Measurements from ENCODE around the gene KHDRBS2.

Gene KHDRBS2

GRCh38 chr6:62009445-62009844 lies 276.6 kb downstream of the KHDRBS2 start:
- no peak for DNase-seq

GRCh38 chr6:61989616-61990015 lies 296.4 kb downstream of the KHDRBS2 start:
- no peak for DNase-seq

- DNase-seq = no peak
Measured at GRCh38 chr6:61980622-61981021, 305.4 kb downstream of the KHDRBS2 start.

DNA sequence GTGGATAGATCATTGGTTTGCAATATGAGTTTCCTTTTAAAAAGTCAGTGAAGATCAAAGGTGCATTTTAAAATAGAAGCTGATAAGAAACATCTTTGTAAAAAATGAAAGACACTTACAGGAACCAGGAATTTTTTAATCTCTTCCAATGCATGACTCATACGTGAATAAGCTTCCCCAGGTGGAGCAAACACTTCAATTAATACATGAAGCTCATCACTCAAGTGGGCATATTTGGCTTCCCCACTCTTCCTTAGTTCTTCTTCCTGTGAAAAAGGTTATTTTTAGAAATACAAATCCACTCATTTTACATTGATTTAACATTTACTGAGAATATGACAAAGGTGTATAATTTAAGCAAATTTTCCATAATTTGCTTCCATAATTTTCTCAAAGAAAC lies 308.1 kb downstream of the KHDRBS2 start:
- no peak for DNase-seq

DNA sequence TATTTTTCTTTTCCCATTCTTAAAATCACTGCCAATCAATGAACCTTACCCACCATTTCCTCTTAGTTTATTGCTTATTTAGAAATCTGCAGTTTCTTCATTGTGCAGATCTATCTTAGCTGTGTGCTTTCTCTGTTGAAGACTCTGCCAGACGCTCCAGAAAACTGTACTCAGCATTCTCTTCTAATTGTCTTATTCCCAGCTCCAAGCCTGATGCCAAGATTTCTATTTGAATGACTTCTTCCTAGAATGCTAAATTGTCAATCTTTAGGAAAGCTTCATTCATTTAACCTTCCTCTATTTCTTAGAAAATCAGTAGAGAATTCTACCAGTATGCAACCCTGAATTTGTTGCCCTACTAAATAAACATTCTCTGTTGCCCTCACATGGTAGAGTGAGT lies 308.9 kb downstream of the KHDRBS2 start:
- DNase-seq = no peak

GRCh38 chr6:61959196-61959595 lies 326.8 kb downstream of the KHDRBS2 start:
- no peak for DNase-seq

- DNase-seq = no peak
Measured at GRCh38 chr6:61953851-61954250, 332.2 kb downstream of the KHDRBS2 start.

- DNase-seq = no peak
Measured at GRCh38 chr6:61951586-61951985, 334.4 kb downstream of the KHDRBS2 start.

GRCh38 chr6:61950811-61951210 lies 335.2 kb downstream of the KHDRBS2 start:
- no peak for DNase-seq

- DNase-seq = no peak
Measured at GRCh38 chr6:61949971-61950370, 336.1 kb downstream of the KHDRBS2 start.

DNA sequence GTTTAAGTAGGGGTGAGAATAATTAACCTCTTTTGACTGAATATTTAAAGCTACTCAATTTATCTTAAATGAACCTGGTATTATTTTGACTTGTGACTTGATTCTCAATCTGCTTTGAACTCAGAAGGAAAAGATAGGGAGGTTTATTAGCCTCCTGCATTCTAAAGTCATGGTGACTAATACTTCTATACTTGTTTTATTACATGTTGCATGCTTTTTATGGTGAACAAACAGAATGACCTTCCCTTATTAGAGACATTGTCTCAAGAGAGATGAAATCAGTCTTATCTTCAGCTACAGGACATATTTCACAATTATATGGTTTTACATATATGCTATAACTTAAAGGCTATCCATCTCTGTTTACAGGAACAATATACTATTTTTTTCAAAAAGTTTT lies 336.9 kb downstream of the KHDRBS2 start:
- DNase-seq = no peak

DNA sequence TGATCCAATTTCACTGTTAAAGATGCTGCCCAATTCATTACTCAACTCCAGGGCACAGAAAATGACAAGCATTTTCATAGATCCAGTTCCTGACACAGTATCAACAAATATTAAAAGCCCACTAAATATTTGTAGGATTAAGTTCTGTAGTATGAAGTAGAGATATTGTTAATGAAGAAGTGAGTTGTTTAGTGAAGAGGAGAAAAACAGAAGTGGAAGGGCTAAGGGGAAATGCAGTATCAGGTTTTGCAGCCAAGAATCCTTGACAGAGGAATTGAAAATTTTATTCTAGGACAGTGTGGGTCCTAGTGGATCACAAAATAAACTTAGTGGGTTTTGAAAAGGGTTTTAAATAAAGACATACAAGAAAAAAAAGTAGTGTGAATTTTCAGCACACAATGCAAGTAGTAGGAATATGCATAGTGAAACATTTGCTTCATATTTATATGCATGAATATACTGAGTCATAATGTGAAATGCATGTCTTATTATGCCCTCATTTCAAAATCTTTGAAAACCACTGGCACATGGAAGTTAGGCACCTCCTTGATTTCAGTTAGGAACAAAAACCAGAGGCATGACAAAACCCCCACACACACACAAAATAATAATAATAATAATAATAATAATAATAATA lies 338.6 kb downstream of the KHDRBS2 start:
- no peak for DNase-seq

GRCh38 chr6:61940919-61941318 lies 345.1 kb downstream of the KHDRBS2 start:
- DNase-seq = no peak

GRCh38 chr6:61935242-61935846 lies 350.7 kb downstream of the KHDRBS2 start:
- no peak for DNase-seq

GRCh38 chr6:61909486-61909885 lies 376.5 kb downstream of the KHDRBS2 start:
- no peak for DNase-seq

DNA sequence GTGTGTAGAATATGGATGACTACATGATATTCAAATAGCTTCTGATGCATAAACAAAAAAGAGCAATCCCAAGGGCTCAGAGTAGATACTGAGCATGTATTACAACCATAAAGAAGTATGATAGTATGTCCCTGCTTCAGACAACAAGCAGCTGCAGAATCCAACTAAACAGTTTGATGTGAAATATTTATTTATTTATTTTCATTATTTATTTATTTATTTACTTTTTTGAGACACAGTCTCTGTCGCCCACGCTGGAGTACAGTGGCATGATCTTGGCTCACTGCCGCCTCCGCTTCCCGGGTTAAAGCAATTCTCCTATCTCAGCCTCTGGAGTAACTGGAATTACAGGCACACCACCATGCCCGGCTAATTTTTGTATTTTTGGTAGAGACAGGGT lies 384.3 kb downstream of the KHDRBS2 start:
- no peak for DNase-seq

DNA sequence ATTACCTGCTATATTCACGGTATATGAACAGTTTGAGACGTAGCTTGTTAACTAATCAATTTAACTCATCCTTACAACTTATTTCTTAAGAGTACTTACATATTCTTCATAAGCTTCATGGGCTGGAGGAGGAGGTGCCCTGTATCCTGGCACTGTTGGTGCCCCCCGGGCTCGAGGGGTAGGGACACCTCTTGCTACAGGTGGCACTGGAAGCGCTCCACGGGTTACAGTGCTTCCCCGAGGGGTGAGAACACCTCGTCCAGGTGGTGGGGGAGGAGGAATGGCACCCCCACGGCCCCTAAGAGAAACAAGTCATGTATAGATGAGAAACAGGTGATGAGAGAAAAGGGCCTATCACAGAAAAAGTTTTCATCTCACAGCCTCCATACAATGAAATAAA lies 391.5 kb downstream of the KHDRBS2 start:
- no peak for DNase-seq

- no peak for DNase-seq
Measured at GRCh38 chr6:61887423-61887822, 398.6 kb downstream of the KHDRBS2 start.

- no peak for DNase-seq
Measured at GRCh38 chr6:61886608-61887259, 399.3 kb downstream of the KHDRBS2 start.

DNA sequence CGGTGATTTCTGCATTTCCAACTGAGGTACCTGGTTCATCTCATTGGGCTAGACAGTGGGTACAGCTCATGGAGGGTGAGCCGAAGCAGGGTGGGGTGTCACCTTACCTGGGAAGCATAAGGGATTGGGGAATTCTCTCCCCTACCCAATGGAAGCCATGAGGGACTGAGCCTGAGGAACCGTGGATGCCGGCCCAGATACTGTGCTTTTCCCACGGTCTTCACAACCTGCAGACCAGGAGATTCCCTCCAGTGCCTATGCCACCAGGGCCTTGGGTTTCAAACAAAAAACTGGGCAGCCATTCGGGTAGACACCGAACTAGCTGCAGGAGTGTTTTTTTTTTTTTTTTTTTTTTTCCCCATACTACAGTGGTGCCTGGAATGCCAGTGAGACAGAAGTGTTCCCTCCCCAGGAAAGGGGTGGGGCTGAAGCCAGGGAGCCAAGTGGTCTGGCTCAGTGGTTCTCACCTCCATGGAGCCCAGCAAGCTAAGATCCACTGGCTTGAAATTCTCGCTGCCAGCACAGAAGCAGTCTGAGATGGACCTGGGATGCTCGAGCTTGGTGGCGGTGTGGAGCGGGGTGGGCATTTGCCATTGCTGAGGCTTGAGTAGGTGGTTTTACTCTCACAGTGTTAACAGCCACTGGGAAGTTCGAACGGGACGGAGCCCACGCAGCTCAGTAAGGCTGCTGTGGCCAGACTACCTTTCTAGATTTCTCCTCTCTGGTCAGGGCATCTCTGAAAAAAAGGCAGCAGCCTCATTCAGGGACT lies 416.2 kb downstream of the KHDRBS2 start:
- no peak for DNase-seq

GRCh38 chr6:61868507-61869080 lies 417.4 kb downstream of the KHDRBS2 start:
- DNase-seq = no peak

DNA sequence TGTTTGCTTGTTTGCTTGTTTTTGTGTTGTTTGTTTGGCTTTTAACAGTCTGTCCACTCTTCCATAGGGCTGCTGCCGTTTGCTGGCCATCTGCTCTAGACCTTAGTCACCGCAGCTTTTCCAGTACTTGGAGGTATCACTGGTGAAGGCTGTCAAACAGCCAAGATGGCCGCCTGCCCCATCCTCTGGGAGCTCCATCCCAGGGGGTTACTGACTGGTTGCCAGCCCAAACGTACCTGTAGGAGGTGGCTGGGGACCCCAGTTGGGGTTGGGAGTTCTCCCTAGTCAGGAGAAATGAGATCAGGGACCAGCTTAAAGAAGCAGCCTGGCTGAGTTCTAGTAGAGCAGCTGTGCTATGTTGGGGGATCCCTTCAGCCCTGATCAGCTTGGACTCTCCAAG lies 418.4 kb downstream of the KHDRBS2 start:
- DNase-seq = no peak

- DNase-seq = no peak
Measured at GRCh38 chr6:61857541-61857940, 428.5 kb downstream of the KHDRBS2 start.
